ENCODE measurements around the gene DLL1. TPM values are rescaled to one million over a fixed set of nuclear protein-coding genes. Genes with fewer than 3 reads are reported as not detected.

Gene DLL1
- total and polyA plus RNA-seq, 12 donors = 0.75 to 13.3 (median 7.7) TPM

Small RNA genes lying within 50 kb of the gene (microRNA-seq; reads per million reads assigned to microRNA genes)
- 0 to 0.28 (median 0) reads per million in 3 donors for gene MIR4644

Small RNA genes lying within 50 kb of the gene (small RNA-seq; reads per million reads assigned to genes)
- gene MIR4644 = 0 reads per million in 2 donors

Other genes starting within 250 kb of the DLL1 start
- gene FAM120B, start 15.7 kb upstream of the DLL1 start, total RNA-seq = 10 to 100 TPM; 18.6 to 34.9 (median 31.1) TPM
- gene FAM120B, start 15.7 kb upstream of the DLL1 start, polyA plus RNA-seq = 10 to 100 TPM; 12.4 to 42.0 (median 15.0) TPM